PC-9 (cell line): ENCODE data around the gene PARS2. TPM values are rescaled to one million over a fixed set of nuclear protein-coding genes. Genes with fewer than 3 reads are reported as not detected.
A peak's percentile ranks its signal among the peaks of the same experiment; 100 is the strongest.

ENCODE experiments used
- BruUV-seq: library from RNA; stranded (reverse); fragments of 400-500 nt; replicated peaks from 2 replicates; lab custom pipeline; 2021; lab: Mats Ljungman, UMichigan
- CTCF ChIA-PET: fragments of 300-600 bp; sonication (Branson Sonifier 250); formaldehyde crosslinking; loops from one replicate; lab custom pipeline; 2022; ENCODE audit warnings: antibody characterized with exemption; lab: Charles Lee
- POLR2A ChIA-PET: fragments of 300-600 bp; sonication (Branson Sonifier 250); formaldehyde crosslinking; loops from one replicate; lab custom pipeline; 2022; ENCODE audit warnings: antibody characterized with exemption; ENCODE audit not compliant: unreplicated experiment; lab: Charles Lee
- DNase-seq, 2 experiments: peaks; one replicate each; pipeline versions ENCODE4 v3.0.0 to v3.0.0-alpha.2; 2015 to 2022; ENCODE audit warnings: mixed read lengths in 1 of 2
- H2AFZ ChIP-seq: fragments of 200-600 bp; sonication (generic); 2 replicates; pipeline ENCODE4 v1.8.1; 2017; ENCODE audit warnings: antibody characterized with exemption
- H3F3A ChIP-seq: fragments of 200-600 bp; sonication (generic); 2 replicates; pipeline ENCODE4 v1.8.1; 2017; ENCODE audit warnings: antibody characterized with exemption, mild to moderate bottlenecking, low read depth; ENCODE audit not compliant: insufficient read depth
- H3K27ac ChIP-seq: fragments of 200-600 bp; sonication (generic); 2 replicates; pipeline ENCODE4 v1.6.1; 2016; ENCODE audit warnings: mixed run types
- H3K27me3 ChIP-seq: fragments of 200-600 bp; sonication (generic); 2 replicates; pipeline ENCODE4 v1.6.1; 2016; ENCODE audit warnings: low read depth, mixed run types; ENCODE audit not compliant: insufficient read depth
- H3K36me3 ChIP-seq: fragments of 200-600 bp; sonication (generic); 2 replicates; pipeline ENCODE4 v1.6.1; 2016; ENCODE audit warnings: low read depth, mixed run types
- H3K4me1 ChIP-seq: fragments of 200-600 bp; sonication (generic); replicated peaks from 2 replicates; pipeline ENCODE4 v1.6.1; 2016; ENCODE audit warnings: mixed run types; ENCODE audit not compliant: insufficient read depth
- H3K4me2 ChIP-seq: fragments of 200-600 bp; sonication (generic); 2 replicates; pipeline ENCODE4 v1.6.1; 2017; ENCODE audit warnings: mixed run types
- H3K4me3 ChIP-seq: fragments of 200-600 bp; sonication (generic); 2 replicates; pipeline ENCODE4 v1.6.1; 2016; ENCODE audit warnings: mixed run types
- H3K79me2 ChIP-seq: fragments of 200-600 bp; sonication (generic); 2 replicates; pipeline ENCODE4 v1.6.1; 2017; ENCODE audit warnings: low read depth, mixed run types
- H3K9me2 ChIP-seq: fragments of 200-600 bp; sonication (generic); 2 replicates; pipeline ENCODE4 v1.8.1; 2017; ENCODE audit warnings: mild to moderate bottlenecking; ENCODE audit not compliant: insufficient read depth
- H3K9me3 ChIP-seq: fragments of 200-600 bp; sonication (generic); 2 replicates; pipeline ENCODE4 v1.8.1; 2016; ENCODE audit warnings: low read depth; ENCODE audit not compliant: insufficient read depth
- H4K20me1 ChIP-seq: fragments of 200-600 bp; sonication (generic); 2 replicates; pipeline ENCODE4 v1.8.1; 2017; ENCODE audit not compliant: insufficient read depth
- EZH2 ChIP-seq: fragments of 200-600 bp; sonication (generic); IDR thresholded peaks from 2 replicates; pipeline ENCODE4 v1.8.0; 2017; ENCODE audit warnings: antibody characterized with exemption, low read depth
- intact Hi-C: fragments of 100-400 bp; cut with micrococcal nuclease; formaldehyde crosslinking; loops from one replicate; pipeline ENCODE4 v1.10.0; 2022; ENCODE audit not compliant: unreplicated experiment
- total RNA-seq: library from RNA; stranded (reverse); gene quantifications from 2 replicates; pipeline ENCODE4 v1.2.3, GENCODE V29; 2021
- TF ChIP-seq, protein P1 (sequence below): fragments of 200-600 bp; sonication (generic); conservative IDR thresholded peaks from 2 replicates; pipeline ENCODE4 v1.6.1; 2017; ENCODE audit warnings: mixed run types, antibody characterized with exemption, mild to moderate bottlenecking, moderate library complexity

PARS2 gene
- total RNA-seq, 1 experiment from 2014 or later: 13.4 TPM

DNA sequence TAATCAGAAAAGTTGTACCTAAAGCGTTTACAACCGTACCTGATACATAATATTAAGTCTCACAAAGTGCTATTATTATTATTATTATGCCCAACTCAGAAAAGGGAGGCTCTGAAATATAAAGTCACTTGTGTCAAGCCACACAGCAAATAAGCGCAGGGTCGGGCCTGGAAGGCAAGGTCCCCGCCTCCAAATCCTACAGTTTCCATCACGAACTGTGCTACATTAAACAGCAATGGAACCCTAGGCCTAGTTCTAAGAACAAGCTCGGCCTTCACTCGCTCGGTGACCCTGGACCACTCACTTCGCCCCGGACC lies 549 bp downstream of the PARS2 start:
- CTCF ChIA-PET: no interaction called here
- Histone ChIP-seq H3K4me3 (peak overlapping the region; percentile 82), H3K27me3 (no peaks in the 10 kb centered on the region), H3K4me2 (peak overlapping the region; percentile 87), H3K36me3 (no peaks in the 10 kb centered on the region), H3K9me2 (no peaks in the 10 kb centered on the region), H3K79me2 (peaks cover 19% of the 10 kb centered on the region), H3F3A (no peaks in the 10 kb centered on the region), H4K20me1 (no peaks in the 10 kb centered on the region), H2AFZ (peak overlapping the region; percentile 91), H3K27ac (peak overlapping the region; percentile 67), H3K4me1 (peaks cover 7% of the 10 kb centered on the region; the same call in 1 of the 2 replicates), H3K9me3 (no peaks in the 10 kb centered on the region)
- intact Hi-C loops: loop anchor here (2.0 kb wide), 1 partner anchor 37 kb away; the partner anchor contains the start of gene TTC22
- no peak for DNase-seq
- TF ChIP-seq, protein P1, sequence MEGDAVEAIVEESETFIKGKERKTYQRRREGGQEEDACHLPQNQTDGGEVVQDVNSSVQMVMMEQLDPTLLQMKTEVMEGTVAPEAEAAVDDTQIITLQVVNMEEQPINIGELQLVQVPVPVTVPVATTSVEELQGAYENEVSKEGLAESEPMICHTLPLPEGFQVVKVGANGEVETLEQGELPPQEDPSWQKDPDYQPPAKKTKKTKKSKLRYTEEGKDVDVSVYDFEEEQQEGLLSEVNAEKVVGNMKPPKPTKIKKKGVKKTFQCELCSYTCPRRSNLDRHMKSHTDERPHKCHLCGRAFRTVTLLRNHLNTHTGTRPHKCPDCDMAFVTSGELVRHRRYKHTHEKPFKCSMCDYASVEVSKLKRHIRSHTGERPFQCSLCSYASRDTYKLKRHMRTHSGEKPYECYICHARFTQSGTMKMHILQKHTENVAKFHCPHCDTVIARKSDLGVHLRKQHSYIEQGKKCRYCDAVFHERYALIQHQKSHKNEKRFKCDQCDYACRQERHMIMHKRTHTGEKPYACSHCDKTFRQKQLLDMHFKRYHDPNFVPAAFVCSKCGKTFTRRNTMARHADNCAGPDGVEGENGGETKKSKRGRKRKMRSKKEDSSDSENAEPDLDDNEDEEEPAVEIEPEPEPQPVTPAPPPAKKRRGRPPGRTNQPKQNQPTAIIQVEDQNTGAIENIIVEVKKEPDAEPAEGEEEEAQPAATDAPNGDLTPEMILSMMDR: no peak
- POLR2A ChIA-PET: no interaction called here
- TSS peak; percentile 87 for BruUV-seq

DNA sequence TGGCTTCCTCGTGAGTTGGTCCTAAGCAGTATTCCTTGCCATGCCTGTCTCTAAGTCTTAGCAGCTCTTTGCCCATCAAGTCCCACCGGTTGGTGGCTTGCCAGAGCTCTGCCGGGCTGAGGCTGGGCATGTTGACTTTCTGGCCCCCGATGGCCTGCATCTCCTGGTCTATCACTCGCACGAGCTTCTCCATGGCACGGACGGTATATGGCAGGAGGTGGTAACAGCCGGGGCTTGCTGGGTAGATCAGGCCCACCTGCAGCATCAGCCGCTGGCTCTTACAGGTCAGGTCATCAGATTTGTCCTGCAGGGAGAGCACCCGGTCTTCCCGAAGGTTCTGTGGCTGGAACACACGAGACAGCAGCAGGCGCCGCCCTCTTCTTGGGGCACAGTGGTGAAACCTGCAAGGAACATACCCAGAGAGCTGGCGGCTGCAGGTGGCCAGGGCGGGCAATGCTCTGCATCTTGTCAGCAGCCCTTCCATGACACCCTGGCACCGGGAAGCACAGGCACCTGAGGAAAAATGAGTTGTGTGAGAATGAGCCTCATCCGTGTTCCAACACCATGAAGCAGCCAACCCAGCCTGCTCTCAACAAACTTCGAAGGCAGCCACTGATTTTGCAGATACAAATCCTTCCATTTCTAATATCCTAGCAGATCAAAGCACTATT lies 5.5 kb downstream of the PARS2 start:
- Histone ChIP-seq H3K27me3 (no peaks in the 10 kb centered on the region), H3K36me3 (no peaks in the 10 kb centered on the region), H3K27ac (no peak overlapping the region), H3K9me2 (no peaks in the 10 kb centered on the region), H2AFZ (no peak overlapping the region), H3K4me3 (no peak overlapping the region), H3K9me3 (no peaks in the 10 kb centered on the region), H3K4me1 (no peaks in the 10 kb centered on the region; the same call in 1 of the 2 replicates), H4K20me1 (no peaks in the 10 kb centered on the region), H3K4me2 (no peak overlapping the region), H3F3A (no peaks in the 10 kb centered on the region; the same call in 1 of the 2 replicates), H3K79me2 (peaks cover 16% of the 10 kb centered on the region)
- CTCF ChIA-PET: no interaction called here
- POLR2A ChIA-PET: no interaction called here
- no peak for TF ChIP-seq EZH2
- TF ChIP-seq, protein P1: no peak
- no peak for DNase-seq
- BruUV-seq: no TSS peak
- intact Hi-C loops: no loop called here

DNA sequence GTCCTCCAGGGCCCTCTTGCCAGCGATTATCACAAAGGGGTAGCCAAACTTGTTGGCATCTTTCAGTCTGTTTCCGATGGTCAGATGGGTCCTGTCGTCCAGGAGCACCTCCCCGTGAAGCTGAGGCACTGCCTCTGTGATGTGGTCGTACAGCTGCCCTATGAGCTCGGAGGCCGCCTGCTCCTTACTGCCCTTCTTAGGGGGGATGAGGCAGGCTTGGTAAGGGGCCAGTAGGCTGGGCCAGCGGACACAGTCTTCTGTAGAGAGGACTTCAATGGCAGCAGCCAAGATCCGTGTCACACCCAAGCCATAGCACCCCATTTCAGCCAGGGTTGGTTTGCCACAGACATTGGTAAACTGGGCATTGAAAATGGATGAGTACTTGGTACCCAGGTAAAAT lies 6.5 kb downstream of the PARS2 start:
- no peak overlapping the region for H3K4me3 ChIP-seq
- no peak overlapping the region for H2AFZ ChIP-seq
- no peak overlapping the region for H3K27ac ChIP-seq
- H4K20me1 ChIP-seq: no peaks in the 10 kb centered on the region
- H3K4me2 ChIP-seq: no peak overlapping the region
- no peak for DNase-seq
- no peaks in the 10 kb centered on the region; the same call in 1 of the 2 replicates for H3K4me1 ChIP-seq
- TSS peak; percentile 2 for BruUV-seq
- no peaks in the 10 kb centered on the region for H3K36me3 ChIP-seq
- no peaks in the 10 kb centered on the region for H3K27me3 ChIP-seq
- H3K9me3 ChIP-seq: no peaks in the 10 kb centered on the region
- ChIA-PET CTCF (no interaction called here), POLR2A (no interaction called here)
- H3K9me2 ChIP-seq: no peaks in the 10 kb centered on the region
- H3K79me2 ChIP-seq: peaks cover 6% of the 10 kb centered on the region
- TF ChIP-seq, protein P1: no peak
- no peak for TF ChIP-seq EZH2
- intact Hi-C loops: no loop called here
- no peaks in the 10 kb centered on the region; the same call in 1 of the 2 replicates for H3F3A ChIP-seq
